ENCODE data around the gene SOX21.

GRCh38 chr13:94731028-94731427 is 18.7 kb upstream of the SOX21 start:
- TF ChIP-seq, protein P1, sequence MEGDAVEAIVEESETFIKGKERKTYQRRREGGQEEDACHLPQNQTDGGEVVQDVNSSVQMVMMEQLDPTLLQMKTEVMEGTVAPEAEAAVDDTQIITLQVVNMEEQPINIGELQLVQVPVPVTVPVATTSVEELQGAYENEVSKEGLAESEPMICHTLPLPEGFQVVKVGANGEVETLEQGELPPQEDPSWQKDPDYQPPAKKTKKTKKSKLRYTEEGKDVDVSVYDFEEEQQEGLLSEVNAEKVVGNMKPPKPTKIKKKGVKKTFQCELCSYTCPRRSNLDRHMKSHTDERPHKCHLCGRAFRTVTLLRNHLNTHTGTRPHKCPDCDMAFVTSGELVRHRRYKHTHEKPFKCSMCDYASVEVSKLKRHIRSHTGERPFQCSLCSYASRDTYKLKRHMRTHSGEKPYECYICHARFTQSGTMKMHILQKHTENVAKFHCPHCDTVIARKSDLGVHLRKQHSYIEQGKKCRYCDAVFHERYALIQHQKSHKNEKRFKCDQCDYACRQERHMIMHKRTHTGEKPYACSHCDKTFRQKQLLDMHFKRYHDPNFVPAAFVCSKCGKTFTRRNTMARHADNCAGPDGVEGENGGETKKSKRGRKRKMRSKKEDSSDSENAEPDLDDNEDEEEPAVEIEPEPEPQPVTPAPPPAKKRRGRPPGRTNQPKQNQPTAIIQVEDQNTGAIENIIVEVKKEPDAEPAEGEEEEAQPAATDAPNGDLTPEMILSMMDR (conservative IDR thresholded peaks at IDR 0.05): no peak
- TF ChIP-seq ZFX (IDR thresholded peaks at IDR 0.05): no peak

Measured in C4-2B (cell line).